Esophagus muscularis mucosa (tissue), 4 donors: ENCODE results near the gene ITFG1.

ENCODE experiments used
- CTCF ChIP-seq, 3 experiments: fragments of 200-600 bp in 2 of 3; fragments of 450-650 bp in 1 of 3; sonication (generic) in 2 of 3; IDR thresholded peaks; one replicate each; pipeline ENCODE4 v1.5.1; 2017 to 2019; ENCODE audit warnings: antibody characterized with exemption in 3 of 3, mild to moderate bottlenecking in 2 of 3, moderate library complexity in 1 of 3
- EP300 ChIP-seq: sonication (generic); formaldehyde crosslinking; IDR thresholded peaks from one replicate; pipeline ENCODE4 v1.6.1; 2017; ENCODE audit warnings: antibody characterized with exemption
- POLR2A ChIP-seq: fragments of 450-650 bp; IDR thresholded peaks from one replicate; pipeline ENCODE4 v1.6.1; 2017; ENCODE audit warnings: antibody characterized with exemption, moderate library complexity, mild to moderate bottlenecking, low read depth
- POLR2AphosphoS5 ChIP-seq, 2 donors: sonication (generic); formaldehyde crosslinking; IDR thresholded peaks; one replicate each; pipeline ENCODE4 v1.6.1; 2017; ENCODE audit warnings: antibody characterized with exemption in 2 of 2

DNA sequence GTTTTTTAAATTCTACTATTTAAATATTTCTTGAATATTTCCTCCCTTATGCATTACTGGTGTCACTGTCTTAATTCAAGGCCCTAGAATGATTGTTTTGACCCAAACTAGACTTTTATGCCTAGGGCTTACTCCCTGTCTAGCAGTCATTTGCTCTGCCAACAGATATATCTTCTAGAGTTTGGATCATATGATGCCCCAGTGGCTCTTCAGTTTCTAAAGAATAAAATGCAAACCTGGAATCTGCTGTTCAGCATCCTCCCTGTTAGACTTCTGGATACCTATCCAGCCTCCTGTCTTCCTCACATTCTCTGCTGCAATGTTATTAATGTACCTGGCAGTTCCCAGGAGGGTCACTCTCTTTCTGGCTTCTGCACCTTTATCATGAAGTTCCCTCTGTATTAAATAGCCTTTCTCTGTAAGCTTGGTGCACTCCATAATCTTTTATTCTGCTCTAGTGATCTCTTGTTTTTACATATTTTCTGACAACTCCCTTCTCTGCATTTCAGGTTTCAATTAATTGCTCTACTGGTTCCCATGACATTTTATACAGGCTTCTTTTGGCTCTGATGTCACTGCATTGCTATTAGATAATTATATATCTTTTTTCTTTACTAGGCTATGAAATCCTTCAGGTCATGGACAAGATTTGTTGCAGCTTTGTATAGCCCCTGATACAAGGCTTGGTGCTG, 15.9 kb upstream of the ITFG1 start:
- TF ChIP-seq CTCF (IDR thresholded peaks at IDR 0.05) (no peak), POLR2A (no peak), POLR2AphosphoS5 (IDR thresholded peaks at IDR 0.05) (no peak), EP300 (no peak)
